ENCODE data around the gene SEPTIN14. TPM values are rescaled to one million over a fixed set of nuclear protein-coding genes. Genes with fewer than 3 reads are reported as not detected.
"Not testable (repeated sequence)": the region's sequence is repeated elsewhere in the genome, so short reads cannot be mapped to it uniquely, and the experiment has no call there.

The SEPTIN14 gene
- not detected in 2 replicates for total RNA-seq (2014; rRNA removed; shearing (Covaris generic))
- not detected in 2 replicates for polyA plus RNA-seq (2015; cell fraction: cytosol; rRNA removed)
- not detected in 2 replicates for polyA plus RNA-seq (2015; cell fraction: nucleus; rRNA removed)

- not testable (repeated sequence) for DNase-seq (ENCODE audit: low read depth)
These were observed at the start of gene SEPTIN14 for GRCh38 chr7:55862652-55863051. Gene SEPTIN14, minus strand, starts transcription at chr7:55862752. Its CDS starts 756 bp downstream, at chr7:55861996.

GRCh38 chr7:55903985-55904759 lies 41.6 kb upstream of the SEPTIN14 start:
- DNase-seq (ENCODE audit: low read depth), result no peak

- DNase-seq (ENCODE audit: low read depth), result not testable (repeated sequence)
These were observed 38.5 kb upstream of the SEPTIN14 start for GRCh38 chr7:55901059-55901458.

GRCh38 chr7:55898287-55898686 lies 35.7 kb upstream of the SEPTIN14 start:
- peak; percentile 52 for DNase-seq (ENCODE audit: low read depth)

GRCh38 chr7:55895021-55895420 lies 32.5 kb upstream of the SEPTIN14 start:
- no peak for DNase-seq (ENCODE audit: low read depth)

- DNase-seq (ENCODE audit: low read depth), result no peak
These were observed 31.4 kb upstream of the SEPTIN14 start for GRCh38 chr7:55893940-55894339.

GRCh38 chr7:55888378-55888777 lies 25.8 kb upstream of the SEPTIN14 start:
- not testable (repeated sequence) for DNase-seq (ENCODE audit: low read depth)

- DNase-seq (ENCODE audit: low read depth), result no peak
These were observed 25.3 kb upstream of the SEPTIN14 start for GRCh38 chr7:55887821-55888247.

GRCh38 chr7:55884321-55884720 lies 21.8 kb upstream of the SEPTIN14 start:
- no peak for DNase-seq (ENCODE audit: low read depth)

- DNase-seq (ENCODE audit: low read depth), result no peak
These were observed 16.1 kb upstream of the SEPTIN14 start for GRCh38 chr7:55878691-55879090.

GRCh38 chr7:55877308-55877707 lies 14.8 kb upstream of the SEPTIN14 start:
- no peak for DNase-seq (ENCODE audit: low read depth)

GRCh38 chr7:55873765-55874164 lies 11.2 kb upstream of the SEPTIN14 start:
- DNase-seq (ENCODE audit: low read depth), result no peak

- no peak for DNase-seq (ENCODE audit: low read depth)
These were observed 9.5 kb upstream of the SEPTIN14 start for GRCh38 chr7:55871932-55872485.

- DNase-seq (ENCODE audit: low read depth), result not testable (repeated sequence)
These were observed 6.4 kb upstream of the SEPTIN14 start for GRCh38 chr7:55868989-55869388.

GRCh38 chr7:55845164-55845563 lies 17.4 kb downstream of the SEPTIN14 start:
- DNase-seq (ENCODE audit: low read depth), result not testable (repeated sequence)

GRCh38 chr7:55838595-55838994 lies 24.0 kb downstream of the SEPTIN14 start:
- DNase-seq (ENCODE audit: low read depth), result no peak

- DNase-seq (ENCODE audit: low read depth), result no peak
These were observed 35.0 kb downstream of the SEPTIN14 start for GRCh38 chr7:55827577-55827976.

- no peak for DNase-seq (ENCODE audit: low read depth)
These were observed 43.9 kb downstream of the SEPTIN14 start for GRCh38 chr7:55818686-55819085.

- not testable (repeated sequence) for DNase-seq (ENCODE audit: low read depth)
These were observed 65.3 kb downstream of the SEPTIN14 start for GRCh38 chr7:55797260-55797659.

- peak; percentile 66 for DNase-seq (ENCODE audit: low read depth)
These were observed 68.0 kb downstream of the SEPTIN14 start for GRCh38 chr7:55794527-55794926.

GRCh38 chr7:55792048-55792447 lies 70.5 kb downstream of the SEPTIN14 start:
- DNase-seq (ENCODE audit: low read depth), result no peak

- DNase-seq (ENCODE audit: low read depth), result no peak
These were observed 74.8 kb downstream of the SEPTIN14 start for GRCh38 chr7:55787796-55788195.

GRCh38 chr7:55786901-55787300 lies 75.7 kb downstream of the SEPTIN14 start:
- no peak for DNase-seq (ENCODE audit: low read depth)

Data from HT1080 (cell line).